ENCODE data around the gene CLEC4F. TPM values are rescaled to one million over a fixed set of nuclear protein-coding genes. Genes with fewer than 3 reads are reported as not detected.

The CLEC4F gene
- total RNA-seq, 2 donors from 2014 or later, result 0.54 TPM; not detected in 1

DNA sequence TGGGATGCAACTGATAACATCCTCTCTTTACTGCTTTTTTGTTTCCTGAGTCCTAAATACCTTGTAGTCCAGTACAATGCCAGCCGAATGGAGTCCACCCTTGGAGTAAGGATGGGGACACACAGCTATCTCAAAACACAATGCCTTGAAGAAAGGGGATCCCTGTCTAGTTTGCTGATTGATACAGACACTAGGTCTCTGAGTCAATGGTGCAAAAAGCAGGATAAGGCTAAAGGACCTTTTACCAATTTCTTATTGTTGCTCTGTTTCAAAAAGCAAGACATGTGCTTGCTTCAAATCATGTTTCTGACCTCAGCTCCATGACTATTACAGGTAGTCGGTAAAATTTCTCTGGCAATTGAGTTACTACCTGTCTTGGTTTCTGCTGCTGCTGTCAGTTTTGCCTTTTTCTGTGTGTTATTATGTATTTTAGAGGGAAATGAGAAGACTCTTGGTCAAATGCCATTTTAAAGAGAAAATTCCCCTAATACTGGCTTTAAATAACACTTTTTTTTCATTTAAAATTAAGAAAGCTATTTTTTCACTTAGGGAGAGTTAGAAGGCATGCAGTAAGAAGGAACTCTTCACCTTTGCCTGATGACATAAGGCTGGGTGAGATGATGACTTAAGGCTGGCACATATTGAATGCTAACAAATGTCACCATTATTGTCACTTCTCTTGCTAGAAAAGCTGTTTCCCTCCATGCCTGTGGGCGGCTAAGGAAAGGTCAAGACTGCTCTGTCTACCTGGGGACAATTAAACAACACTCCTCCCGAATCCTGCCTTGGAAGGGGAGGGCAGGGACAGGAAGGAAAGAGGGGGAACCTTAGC lies 25.0 kb downstream of the CLEC4F start:
- H3K9me3 ChIP-seq, result no peaks in the 10 kb centered on the region
- no peak overlapping the region for H3K27ac ChIP-seq
- no peak for ATAC-seq (ENCODE audit: insufficient number of reproducible peaks, low FRiP score, low read depth)
- H3K27me3 ChIP-seq (replicated peaks; ENCODE audit: insufficient read depth), result no peaks in the 10 kb centered on the region
- no peak for DNase-seq (ENCODE audit: low spot score)
- peaks cover 0 to 2% of the 10 kb centered on the region in 2 donors for H3K4me1 ChIP-seq (ENCODE audit: control insufficient read depth in 1 of 2, low read depth in 2 of 2)
- TF ChIP-seq, protein P1, sequence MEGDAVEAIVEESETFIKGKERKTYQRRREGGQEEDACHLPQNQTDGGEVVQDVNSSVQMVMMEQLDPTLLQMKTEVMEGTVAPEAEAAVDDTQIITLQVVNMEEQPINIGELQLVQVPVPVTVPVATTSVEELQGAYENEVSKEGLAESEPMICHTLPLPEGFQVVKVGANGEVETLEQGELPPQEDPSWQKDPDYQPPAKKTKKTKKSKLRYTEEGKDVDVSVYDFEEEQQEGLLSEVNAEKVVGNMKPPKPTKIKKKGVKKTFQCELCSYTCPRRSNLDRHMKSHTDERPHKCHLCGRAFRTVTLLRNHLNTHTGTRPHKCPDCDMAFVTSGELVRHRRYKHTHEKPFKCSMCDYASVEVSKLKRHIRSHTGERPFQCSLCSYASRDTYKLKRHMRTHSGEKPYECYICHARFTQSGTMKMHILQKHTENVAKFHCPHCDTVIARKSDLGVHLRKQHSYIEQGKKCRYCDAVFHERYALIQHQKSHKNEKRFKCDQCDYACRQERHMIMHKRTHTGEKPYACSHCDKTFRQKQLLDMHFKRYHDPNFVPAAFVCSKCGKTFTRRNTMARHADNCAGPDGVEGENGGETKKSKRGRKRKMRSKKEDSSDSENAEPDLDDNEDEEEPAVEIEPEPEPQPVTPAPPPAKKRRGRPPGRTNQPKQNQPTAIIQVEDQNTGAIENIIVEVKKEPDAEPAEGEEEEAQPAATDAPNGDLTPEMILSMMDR (IDR thresholded peaks at IDR 0.05), result no peak
- no peaks in the 10 kb centered on the region for H3K36me3 ChIP-seq
- no peak overlapping the region for H3K4me3 ChIP-seq

DNA sequence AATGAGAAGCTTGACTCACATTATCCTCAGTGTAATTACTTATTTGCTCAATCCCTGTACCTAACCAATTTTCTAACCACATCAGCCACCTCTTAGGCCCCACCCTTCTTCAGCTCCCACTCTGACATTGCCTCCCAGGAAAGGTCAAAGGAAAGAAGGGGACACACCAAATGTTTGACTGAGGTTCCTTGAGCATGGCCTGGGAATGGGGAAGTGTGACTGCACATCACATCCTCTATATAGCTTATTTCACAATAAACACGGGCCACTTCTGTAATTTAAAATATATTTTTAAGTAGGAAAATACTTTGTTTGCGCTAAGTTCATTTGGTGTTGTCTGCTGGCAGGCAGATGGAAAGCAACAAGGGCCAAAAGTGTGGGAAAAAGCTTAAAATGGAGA lies 26.9 kb downstream of the CLEC4F start:
- Histone ChIP-seq H3K27ac (no peak overlapping the region), H3K36me3 (no peaks in the 10 kb centered on the region), H3K27me3 (replicated peaks; ENCODE audit: insufficient read depth) (no peaks in the 10 kb centered on the region), H3K4me1 (ENCODE audit: control insufficient read depth in 1 of 2, low read depth in 2 of 2) (peaks cover 0 to 13% of the 10 kb centered on the region in 2 donors), H3K4me3 (no peak overlapping the region), H3K9me3 (no peaks in the 10 kb centered on the region)
- DNase-seq (ENCODE audit: low spot score) (no peak), ATAC-seq (ENCODE audit: insufficient number of reproducible peaks, low FRiP score, low read depth) (no peak)
- TF ChIP-seq, protein P1 (IDR thresholded peaks at IDR 0.05), result no peak

DNA sequence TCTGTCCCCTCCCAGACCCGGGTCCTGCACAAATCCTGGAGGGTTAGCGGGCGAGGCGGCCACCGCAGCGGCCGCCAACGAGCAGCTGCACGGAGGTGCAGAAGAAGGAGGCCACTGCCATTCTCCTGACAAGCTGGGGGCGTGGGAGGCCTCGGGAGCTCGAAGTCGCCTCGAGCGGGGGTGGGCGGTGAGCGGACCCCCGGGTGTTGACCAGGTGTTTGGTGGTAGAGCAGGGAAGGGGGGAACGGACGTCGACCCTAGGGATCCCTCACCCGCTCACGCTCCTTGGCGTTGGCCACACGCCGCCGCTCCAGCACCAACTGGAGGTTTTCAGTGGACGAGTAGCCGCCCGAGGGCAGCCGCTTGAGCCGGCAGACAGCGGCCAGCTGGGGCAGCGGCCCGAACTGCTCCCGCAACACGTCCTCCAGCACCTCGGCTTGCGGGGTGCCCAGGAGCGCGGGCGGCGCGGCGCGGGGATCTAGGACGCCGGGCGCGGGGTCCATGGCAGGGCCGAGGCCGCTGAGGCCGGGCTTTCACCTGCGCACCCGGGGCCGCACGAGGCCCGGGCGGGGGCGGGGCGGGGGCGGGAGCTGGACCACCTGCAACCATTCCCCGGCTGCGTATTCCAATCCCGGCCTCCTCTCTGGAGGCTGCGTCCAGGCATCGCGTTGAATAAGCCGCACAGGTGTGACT lies 30.1 kb downstream of the CLEC4F start, which contains the start of gene FIGLA:
Gene FIGLA, minus strand, starts transcription at position 508 of the 693 bp plus-strand sequence. Its CDS starts 5 bp downstream, at position 503.
- Histone ChIP-seq H3K36me3 (no peaks in the 10 kb centered on the region), H3K9me3 (no peaks in the 10 kb centered on the region), H3K27me3 (replicated peaks; ENCODE audit: insufficient read depth) (no peaks in the 10 kb centered on the region), H3K4me3 (peak within 1 kb of the TSS; percentile 51), H3K4me1 (ENCODE audit: control insufficient read depth in 1 of 2, low read depth in 2 of 2) (peaks cover 0 to 13% of the 10 kb centered on the region in 2 donors), H3K27ac (no peak within 1 kb of the TSS)
- TF ChIP-seq, protein P1 (IDR thresholded peaks at IDR 0.05), result no peak
- DNase-seq (ENCODE audit: low spot score), result no peak
- no peak for ATAC-seq (ENCODE audit: insufficient number of reproducible peaks, low FRiP score, low read depth)

DNA sequence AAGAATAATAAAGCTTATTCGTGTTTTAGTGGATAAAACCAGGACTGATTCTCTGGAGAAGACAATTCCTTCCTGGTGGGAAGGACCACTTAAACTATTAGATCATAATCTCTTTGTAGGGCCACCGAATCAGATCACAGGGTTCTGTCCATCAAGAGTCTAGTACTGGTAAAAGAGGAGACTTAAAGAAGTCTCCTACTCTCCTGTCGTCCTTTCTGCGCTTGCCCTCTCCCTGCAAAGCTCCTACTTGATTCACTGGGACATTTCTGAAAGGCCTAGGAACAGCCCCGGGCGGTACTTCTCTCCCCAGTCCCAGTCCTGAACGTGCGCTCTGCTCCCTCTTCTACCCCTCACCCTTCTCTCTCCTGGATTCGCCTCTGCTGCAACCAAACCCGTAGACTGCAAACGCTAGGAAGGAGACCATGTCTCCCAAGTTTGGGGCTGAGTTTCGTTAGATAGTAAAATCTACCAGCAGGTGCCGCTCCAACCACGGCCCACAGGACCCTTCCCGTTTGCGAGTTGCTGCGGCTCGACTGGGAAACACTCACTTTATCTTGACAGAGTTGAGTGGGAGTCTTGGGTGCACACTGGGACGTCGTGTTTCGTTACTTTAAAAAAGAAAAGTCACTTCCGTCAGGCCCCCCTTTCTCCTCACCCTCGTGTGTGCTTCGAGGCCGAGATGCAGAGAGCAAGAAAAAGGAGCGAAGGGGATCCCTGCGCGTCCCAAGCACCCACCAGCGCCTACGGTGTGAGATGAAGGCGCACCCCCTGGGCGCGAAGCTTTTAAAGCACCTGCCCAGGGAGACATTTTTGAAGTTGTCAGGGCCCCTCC lies 30.9 kb downstream of the CLEC4F start:
- no peaks in the 10 kb centered on the region for H3K9me3 ChIP-seq
- ATAC-seq (ENCODE audit: insufficient number of reproducible peaks, low FRiP score, low read depth) (no peak), DNase-seq (ENCODE audit: low spot score) (no peak)
- peaks cover 0 to 13% of the 10 kb centered on the region in 2 donors for H3K4me1 ChIP-seq (ENCODE audit: control insufficient read depth in 1 of 2, low read depth in 2 of 2)
- TF ChIP-seq, protein P1 (IDR thresholded peaks at IDR 0.05), result peak; percentile 12
- peak overlapping the region; percentile 51 for H3K4me3 ChIP-seq
- H3K27ac ChIP-seq, result no peak overlapping the region
- no peaks in the 10 kb centered on the region for H3K36me3 ChIP-seq
- H3K27me3 ChIP-seq (replicated peaks; ENCODE audit: insufficient read depth), result no peaks in the 10 kb centered on the region

All from thoracic aorta (tissue), 2 donors.